Kidney capillary endothelial cell (primary cell): ENCODE data around the gene PTGIS.
"Not testable (repeated sequence)": the region's sequence is repeated elsewhere in the genome, so short reads cannot be mapped to it uniquely, and the experiment has no call there.

ENCODE experiments used
- DNase-seq: peaks from one replicate; pipeline ENCODE4 v3.0.0-alpha.2; 2018; ENCODE audit warnings: low spot score

The PTGIS gene

GRCh38 chr20:49567421-49568277 lies at the start of gene PTGIS:
PTGIS (minus strand) TSS chr20:49568137; CDS start chr20:49568116, 21 bp downstream.
- no peak for DNase-seq

DNA sequence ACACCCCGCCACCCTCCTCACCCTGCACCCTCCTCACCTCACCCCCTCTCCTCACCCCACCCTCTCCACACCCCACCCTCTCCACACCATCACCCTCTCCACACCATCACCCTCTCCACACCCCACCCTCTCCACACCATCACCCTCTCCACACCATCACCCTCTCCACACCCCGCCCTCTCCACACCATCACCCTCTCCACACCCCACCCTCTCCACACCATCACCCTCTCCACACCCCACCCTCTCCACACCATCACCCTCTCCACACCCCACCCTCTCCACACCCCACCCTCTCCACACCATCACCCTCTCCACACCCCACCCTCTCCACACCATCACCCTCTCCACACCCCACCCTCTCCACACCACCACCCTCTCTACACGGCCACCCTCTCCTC lies 49.5 kb upstream of the PTGIS start:
- not testable (repeated sequence) for DNase-seq

- DNase-seq = no peak
Measured at GRCh38 chr20:49616154-49617007, 48.4 kb upstream of the PTGIS start.

DNA sequence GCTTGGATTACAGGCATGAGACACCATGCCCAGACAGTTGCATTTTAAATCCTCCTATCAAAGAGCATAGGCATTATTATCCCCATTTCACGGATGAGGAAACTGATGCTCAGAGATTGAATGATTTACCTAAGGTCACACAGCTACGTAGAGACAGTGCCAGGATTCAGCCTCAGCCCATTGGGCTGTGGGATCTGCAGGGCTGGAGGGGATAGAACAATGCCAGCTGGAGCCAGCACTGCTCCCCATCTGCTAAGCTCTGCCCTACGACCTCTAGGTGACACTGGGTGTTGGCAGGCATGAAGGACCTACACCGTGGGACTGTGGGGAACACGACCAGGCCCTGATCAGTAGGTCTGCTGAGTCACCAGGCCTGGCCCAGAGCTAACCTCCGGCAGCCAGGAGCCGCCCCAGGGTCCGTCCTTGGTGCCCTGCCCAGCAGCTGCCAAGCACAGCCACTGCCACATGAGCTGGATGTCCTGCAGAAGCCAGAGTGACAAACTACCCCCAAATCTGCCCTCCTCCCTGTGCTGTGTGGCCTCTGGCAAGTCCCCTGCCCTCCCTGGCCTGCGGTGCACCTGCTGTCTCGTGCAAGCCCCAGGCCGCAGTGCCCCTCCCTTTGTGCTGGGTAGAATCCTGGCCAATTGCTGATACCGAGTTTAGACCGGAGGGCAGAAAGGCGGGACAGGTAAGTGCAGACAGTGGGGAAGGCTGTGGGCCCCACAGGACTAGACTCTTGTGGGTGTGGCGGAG lies 47.6 kb upstream of the PTGIS start:
- DNase-seq = no peak

- DNase-seq = not testable (repeated sequence)
Measured at GRCh38 chr20:49615051-49615400, 47.1 kb upstream of the PTGIS start.

DNA sequence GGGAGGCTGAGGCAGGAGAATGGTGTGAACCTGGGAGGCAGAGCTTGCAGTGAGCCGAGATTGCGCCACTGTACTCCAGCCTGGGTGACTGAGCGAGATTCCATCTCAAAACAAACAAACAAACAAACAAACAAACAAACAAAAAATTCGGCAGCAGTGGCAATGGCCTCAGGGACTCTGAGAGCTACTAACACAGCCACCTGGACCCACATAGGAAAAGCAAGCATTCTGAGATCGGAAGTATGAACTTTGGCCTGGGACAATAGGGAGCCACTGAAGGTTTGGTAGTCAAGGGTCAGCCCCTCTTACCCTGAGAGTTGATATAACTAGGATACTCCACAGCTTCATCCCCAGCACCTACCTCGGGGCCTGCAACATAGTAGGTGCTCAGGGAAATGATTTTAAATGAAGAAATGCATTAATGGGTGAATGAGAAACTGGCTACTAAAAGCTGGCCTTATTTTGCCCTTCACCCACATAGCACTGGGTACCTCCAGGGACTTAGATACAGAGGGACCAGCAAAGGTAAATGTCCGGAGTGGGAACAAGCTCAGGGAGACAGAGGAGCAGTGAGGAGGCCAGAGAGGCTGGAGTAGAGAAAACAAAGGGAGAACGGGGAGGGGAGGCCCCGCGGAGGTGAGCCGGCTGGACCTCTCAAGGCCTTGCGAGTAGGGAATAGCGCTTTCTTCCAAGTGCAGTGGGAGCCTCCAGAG lies 46.6 kb upstream of the PTGIS start:
- no peak for DNase-seq

DNA sequence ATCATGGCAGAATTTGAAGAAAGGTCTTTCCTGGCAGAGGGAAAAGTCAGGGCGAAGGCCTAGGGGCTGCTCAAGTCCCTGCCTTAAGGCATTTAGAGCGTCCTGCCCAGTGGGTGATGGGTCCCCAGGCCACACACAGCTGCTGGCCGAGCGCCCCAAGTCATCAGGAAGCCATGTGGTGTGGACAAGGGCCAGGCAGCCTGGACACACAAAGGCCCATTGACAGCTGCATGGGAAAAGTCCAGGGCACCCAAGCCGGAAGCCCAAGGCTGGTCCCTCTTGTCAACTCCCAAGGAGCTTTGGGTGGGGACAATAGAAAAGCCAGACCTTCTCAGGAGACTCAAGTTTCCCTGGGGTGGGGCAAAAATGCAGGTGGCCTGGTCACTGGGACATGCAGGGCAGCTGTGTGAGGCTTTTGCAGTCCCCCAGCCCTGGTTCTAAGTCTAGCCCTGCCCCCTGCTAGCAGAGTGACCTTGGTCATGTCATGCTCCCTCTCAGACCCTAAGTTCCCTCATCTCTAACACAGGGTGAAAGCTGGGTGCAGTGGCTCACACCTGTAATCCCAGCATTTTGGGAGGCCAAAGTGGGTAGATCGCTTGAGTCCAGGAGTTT lies 44.3 kb upstream of the PTGIS start:
- DNase-seq = no peak

- not testable (repeated sequence) for DNase-seq
Measured at GRCh38 chr20:49611539-49612126, 43.7 kb upstream of the PTGIS start.

- peak; percentile 63 for DNase-seq
Measured at GRCh38 chr20:49610691-49611538, 43.0 kb upstream of the PTGIS start.

DNA sequence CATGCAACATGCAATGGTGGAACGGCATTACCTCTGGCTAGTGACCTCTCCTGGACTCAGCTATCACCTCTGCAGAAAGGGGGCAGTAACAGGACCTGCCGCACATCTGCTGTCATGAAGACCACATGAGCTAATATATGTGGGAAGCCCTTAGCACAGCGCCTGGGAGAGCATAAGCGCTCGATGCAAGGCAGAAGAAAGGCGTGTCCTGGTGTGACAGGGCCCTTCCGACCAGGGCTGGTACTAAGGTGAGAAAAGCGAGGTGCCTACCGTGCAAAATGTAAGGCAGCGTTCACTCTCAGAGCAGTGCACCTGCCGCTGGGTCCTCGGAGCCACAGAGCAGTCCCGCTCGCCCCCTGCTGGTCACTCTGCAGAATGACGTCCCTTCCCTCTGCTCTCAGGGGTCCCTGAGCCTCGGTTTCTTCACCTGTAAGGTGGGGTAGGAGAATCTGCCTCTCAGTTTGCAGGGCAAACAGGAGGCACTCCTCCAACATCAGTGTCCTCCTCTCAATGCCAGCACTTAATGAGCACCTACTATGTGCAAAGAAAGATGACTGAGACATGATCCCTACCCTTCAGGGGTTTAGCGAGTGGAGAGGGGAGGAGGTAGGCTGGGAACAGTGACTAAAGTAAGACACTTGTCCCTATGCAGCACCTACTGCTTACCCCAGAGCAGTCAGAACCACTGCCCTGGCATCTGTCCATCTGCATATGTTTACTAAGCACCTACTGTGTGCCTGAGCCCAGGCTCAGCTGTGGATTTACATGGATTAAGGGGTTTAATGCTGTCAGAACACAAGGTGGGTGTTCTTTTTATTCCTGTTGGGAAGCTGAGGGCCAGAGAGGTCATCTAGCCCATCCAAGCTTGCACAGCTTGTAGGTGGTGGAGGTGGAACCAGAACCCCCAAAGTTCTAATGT lies 41.1 kb upstream of the PTGIS start:
- DNase-seq = peak; percentile 34

GRCh38 chr20:49607568-49607967 lies 39.6 kb upstream of the PTGIS start:
- no peak for DNase-seq

DNA sequence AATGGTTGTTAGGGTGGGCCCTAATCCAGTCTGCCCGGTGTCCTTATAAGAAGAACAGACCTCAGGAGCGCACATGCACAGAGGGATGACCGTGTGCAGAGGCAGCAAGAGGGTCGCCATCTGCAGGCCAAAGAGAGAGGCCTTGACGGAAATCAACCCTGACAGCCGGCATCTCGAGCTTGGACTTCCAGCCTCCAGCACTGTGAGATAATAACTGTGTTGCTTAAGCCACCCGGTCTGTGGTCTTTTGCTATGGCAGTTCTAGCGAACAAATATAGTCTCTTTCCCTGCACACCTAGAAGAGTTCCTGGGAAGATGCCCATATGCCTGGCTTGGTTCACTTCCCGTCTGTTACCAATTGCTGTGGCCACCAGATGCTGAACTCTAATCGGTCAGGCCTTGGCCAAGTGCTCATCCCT lies 35.3 kb upstream of the PTGIS start:
- no peak for DNase-seq

GRCh38 chr20:49602345-49603208 lies 34.6 kb upstream of the PTGIS start:
- DNase-seq = no peak

GRCh38 chr20:49601153-49601924 lies 33.4 kb upstream of the PTGIS start:
- no peak for DNase-seq

- DNase-seq = no peak
Measured at GRCh38 chr20:49599746-49600113, 31.8 kb upstream of the PTGIS start.

- DNase-seq = no peak
Measured at GRCh38 chr20:49597825-49598395, 30.0 kb upstream of the PTGIS start.
